ENCODE measurements around the gene TINAG.

TINAG gene

DNA sequence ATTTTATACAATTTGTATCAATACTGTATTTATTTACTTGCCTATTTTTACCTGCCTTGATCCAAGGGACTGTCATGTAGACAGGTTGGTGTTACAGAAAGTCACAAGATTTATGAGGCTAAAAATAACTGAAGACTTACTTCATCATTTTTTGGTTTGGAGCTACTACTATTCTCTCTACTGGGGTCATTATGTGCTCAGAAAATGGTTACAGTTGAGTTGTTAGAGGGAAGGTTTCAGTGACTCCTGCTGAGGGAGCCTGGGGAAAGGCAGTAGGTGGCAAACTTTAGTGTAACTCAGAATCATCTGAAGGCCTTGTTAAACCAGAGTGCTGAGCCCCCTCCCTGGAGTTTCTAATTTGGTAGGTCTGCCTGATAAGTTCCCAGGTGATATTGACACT, 118.8 kb downstream of the TINAG start:
- in situ Hi-C loops (cut with MboI; ENCODE audit: low sequenced_read_pairs) = no loop called here

DNA sequence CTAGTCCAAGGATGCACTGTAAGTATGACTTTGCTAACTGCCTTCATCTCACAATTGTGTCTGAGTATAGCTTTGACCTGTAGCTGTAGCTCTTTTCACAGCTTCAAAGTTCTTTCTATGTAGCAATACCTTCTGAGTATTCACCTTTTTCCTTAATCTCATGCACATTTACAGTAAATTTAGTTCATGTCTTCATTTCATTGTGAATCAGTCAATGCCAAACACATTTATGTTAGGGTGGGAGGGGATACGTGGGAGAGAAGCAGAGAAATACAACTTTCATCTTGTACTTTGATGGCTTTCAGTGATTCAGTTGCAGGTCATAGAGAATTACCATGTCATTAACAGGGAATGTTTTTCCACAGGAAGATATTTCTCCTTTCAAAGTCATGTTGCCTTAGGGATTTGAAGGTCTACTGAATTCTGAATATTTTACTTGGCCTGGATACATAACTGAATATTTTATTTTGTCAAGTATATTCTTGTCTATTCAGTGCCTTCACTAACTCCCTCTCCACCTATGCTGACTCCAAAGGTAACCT, 119.2 kb downstream of the TINAG start:
- in situ Hi-C loops (cut with MboI; ENCODE audit: low sequenced_read_pairs) = no loop called here

DNA sequence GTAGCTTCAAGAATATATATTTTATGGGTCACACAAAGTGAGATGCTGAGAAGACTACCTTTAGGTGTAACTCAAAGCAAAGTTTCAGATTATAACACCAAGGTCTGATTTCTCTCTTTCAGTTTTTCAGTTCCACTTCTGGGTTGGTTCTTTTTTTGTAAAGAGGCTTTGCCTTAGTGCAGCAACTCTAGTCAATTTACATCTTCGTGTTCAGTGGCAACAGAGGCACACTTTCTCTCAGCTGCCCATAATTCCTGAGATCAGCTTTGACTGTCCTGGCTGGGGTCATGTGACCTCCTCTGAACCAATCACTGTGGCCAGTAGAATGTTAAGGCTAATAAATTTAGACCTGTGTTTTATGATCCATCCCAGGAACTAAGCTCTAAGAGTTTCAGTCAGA, 120.2 kb downstream of the TINAG start:
- in situ Hi-C loops (cut with MboI; ENCODE audit: low sequenced_read_pairs) = no loop called here

DNA sequence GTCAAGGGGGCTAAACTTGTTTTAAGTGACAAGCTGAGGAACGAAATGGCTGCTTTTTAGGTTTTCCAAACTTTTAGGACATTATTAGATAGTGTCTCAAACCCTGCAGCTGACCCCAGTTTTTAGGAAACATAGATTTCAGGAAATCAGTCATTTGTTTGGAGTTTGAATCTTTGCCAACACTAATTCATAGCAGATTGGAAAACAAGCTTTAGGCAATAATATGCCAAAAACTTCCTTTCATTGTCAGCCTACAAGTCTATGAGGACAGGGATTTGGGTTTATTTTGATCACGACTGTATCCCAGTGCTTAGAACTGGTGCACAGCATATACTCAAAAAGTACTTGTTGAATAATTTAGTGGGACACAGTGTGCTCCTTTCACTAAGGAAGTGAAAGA, 123.2 kb downstream of the TINAG start:
- in situ Hi-C loops (cut with MboI; ENCODE audit: low sequenced_read_pairs) = no loop called here
